Fibroblast of pulmonary artery (primary cell): ENCODE results near the gene GHR.
A peak's percentile ranks its signal among the peaks of the same experiment; 100 is the strongest.

Experiments
- DNase-seq: peaks from one replicate; pipeline ENCODE4 v3.0.0-alpha.2; 2010; ENCODE audit warnings: low read depth
- H3K4me3 ChIP-seq: replicated peaks from 2 replicates; pipeline ENCODE4 v1.5.1; 2011; ENCODE audit warnings: low read depth, mild to moderate bottlenecking, control low read depth, low read length, moderate library complexity
- CTCF ChIP-seq: IDR thresholded peaks from 2 replicates; pipeline ENCODE4 v1.5.1; 2011; ENCODE audit warnings: mild to moderate bottlenecking, control low read depth, low read length, inconsistent platforms; ENCODE audit errors: missing control alignments

Gene GHR

DNA sequence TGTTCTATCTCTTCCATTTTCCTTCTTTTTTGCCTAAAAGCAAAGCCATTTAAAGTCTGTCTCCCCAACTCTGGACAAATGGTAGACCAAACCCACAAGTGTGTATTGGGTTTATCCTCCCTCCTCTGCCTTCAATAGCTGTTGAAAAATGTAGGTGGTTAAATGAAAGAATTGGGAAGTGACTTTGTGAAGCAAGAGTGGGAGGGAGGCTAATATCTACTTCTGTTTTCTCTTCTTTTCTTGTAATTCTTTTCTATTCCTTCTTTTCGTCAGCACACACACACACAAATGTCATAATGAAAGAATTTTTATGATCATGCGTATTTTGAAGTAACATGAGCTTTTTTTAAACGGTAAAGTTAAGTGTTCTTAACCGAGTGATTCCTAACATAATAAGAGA, 337.2 kb downstream of the GHR start:
- DNase-seq, result no peak
- no peak overlapping the region for H3K4me3 ChIP-seq
- TF ChIP-seq CTCF, result no peak

DNA sequence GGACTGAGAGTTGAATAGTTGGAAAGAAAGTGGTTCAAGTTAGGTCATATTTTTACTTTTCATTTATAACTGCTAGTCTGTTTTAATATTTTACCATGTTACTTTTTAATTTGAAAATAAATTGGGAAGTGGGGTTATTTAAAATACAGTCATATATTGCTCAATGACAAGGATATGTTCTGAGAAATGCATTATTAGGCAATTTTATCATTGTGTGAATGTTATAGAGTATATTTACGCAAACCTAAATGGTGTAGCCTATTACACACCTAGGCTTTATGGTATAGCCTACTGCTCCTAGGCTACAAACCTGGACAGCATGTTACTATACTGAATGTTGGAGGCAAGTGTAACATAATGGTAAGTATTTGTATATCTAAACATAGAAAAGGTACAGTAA, 338.6 kb downstream of the GHR start:
- H3K4me3 ChIP-seq, result no peak overlapping the region
- DNase-seq, result no peak
- no peak for TF ChIP-seq CTCF

DNA sequence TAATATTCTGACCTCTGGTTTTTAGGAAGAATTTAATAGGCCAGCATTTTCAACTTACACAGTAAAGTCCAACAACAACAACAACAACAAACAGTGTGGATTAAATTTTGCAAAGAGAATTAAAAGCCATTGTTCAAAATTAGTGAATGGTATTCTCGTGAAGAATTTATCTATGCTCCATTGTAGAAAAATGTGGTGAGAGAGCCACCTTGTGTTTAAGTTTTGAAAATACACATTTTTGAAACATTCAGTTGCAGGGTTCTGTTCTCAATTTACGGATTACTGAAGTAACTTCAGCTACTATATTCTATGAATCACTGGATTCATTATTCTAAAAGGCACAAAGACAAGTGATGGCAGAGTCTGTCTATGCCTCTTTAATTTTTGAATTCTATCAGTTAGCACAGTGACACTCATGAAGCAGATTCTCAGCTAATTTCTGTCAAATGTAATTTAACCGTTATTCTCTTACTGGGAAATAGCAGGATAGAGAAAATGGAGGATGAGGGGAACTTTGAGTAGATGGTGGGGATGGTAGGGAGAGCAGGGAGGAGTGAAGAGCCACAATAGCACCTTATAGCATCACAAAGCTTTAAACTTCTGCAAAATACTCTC, 344.4 kb downstream of the GHR start:
- TF ChIP-seq CTCF, result peak; percentile 43
- no peak overlapping the region for H3K4me3 ChIP-seq
- DNase-seq, result peak; percentile 61

- DNase-seq, result no peak
- H3K4me3 ChIP-seq, result no peak overlapping the region
- TF ChIP-seq CTCF, result no peak
Observed at GRCh38 chr5:42768106-42768504, 344.9 kb downstream of the GHR start.

GRCh38 chr5:42770003-42770402, 346.8 kb downstream of the GHR start:
- DNase-seq, result no peak
- H3K4me3 ChIP-seq, result no peak overlapping the region
- TF ChIP-seq CTCF, result no peak
